ENCODE data around the gene RCE1.

RCE1 gene

GRCh38 chr11:66868082-66868725 lies 25.0 kb downstream of the RCE1 start:
- in situ Hi-C loops (cut with MboI; ENCODE audit: low sequenced_read_pairs): no loop called here

GRCh38 chr11:66868726-66869566 lies 25.7 kb downstream of the RCE1 start:
- in situ Hi-C loops (cut with MboI; ENCODE audit: low sequenced_read_pairs): no loop called here

GRCh38 chr11:66869567-66869870 lies 26.3 kb downstream of the RCE1 start:
- in situ Hi-C loops (cut with MboI; ENCODE audit: low sequenced_read_pairs): no loop called here

- in situ Hi-C loops (cut with MboI; ENCODE audit: low sequenced_read_pairs): no loop called here
Measured at GRCh38 chr11:66870131-66870530, 26.9 kb downstream of the RCE1 start.

GRCh38 chr11:66870616-66871520 lies 27.6 kb downstream of the RCE1 start:
- in situ Hi-C loops (cut with MboI; ENCODE audit: low sequenced_read_pairs): no loop called here

GRCh38 chr11:66871521-66871901 lies 28.3 kb downstream of the RCE1 start:
- in situ Hi-C loops (cut with MboI; ENCODE audit: low sequenced_read_pairs): no loop called here

GRCh38 chr11:66874232-66874631 lies 31.0 kb downstream of the RCE1 start:
- in situ Hi-C loops (cut with MboI; ENCODE audit: low sequenced_read_pairs): no loop called here

GRCh38 chr11:66875378-66875777 lies 32.1 kb downstream of the RCE1 start:
- in situ Hi-C loops (cut with MboI; ENCODE audit: low sequenced_read_pairs): no loop called here

- in situ Hi-C loops (cut with MboI; ENCODE audit: low sequenced_read_pairs): no loop called here
Measured at GRCh38 chr11:66877588-66878385, 34.5 kb downstream of the RCE1 start.

- in situ Hi-C loops (cut with MboI; ENCODE audit: low sequenced_read_pairs): no loop called here
Measured at GRCh38 chr11:66878474-66878873, 35.2 kb downstream of the RCE1 start.

GRCh38 chr11:66879000-66879399 lies 35.8 kb downstream of the RCE1 start:
- in situ Hi-C loops (cut with MboI; ENCODE audit: low sequenced_read_pairs): no loop called here

GRCh38 chr11:66879583-66879982 lies 36.3 kb downstream of the RCE1 start:
- in situ Hi-C loops (cut with MboI; ENCODE audit: low sequenced_read_pairs): no loop called here

GRCh38 chr11:66879999-66880398 lies 36.8 kb downstream of the RCE1 start:
- in situ Hi-C loops (cut with MboI; ENCODE audit: low sequenced_read_pairs): no loop called here

GRCh38 chr11:66880496-66881450 lies 37.5 kb downstream of the RCE1 start:
- in situ Hi-C loops (cut with MboI; ENCODE audit: low sequenced_read_pairs): no loop called here

GRCh38 chr11:66881451-66881835 lies 38.2 kb downstream of the RCE1 start:
- in situ Hi-C loops (cut with MboI; ENCODE audit: low sequenced_read_pairs): no loop called here

- in situ Hi-C loops (cut with MboI; ENCODE audit: low sequenced_read_pairs): no loop called here
Measured at GRCh38 chr11:66881927-66882452, 38.7 kb downstream of the RCE1 start.

GRCh38 chr11:66882561-66883015 lies 39.3 kb downstream of the RCE1 start:
- in situ Hi-C loops (cut with MboI; ENCODE audit: low sequenced_read_pairs): no loop called here

GRCh38 chr11:66883016-66883965 lies 40.0 kb downstream of the RCE1 start:
- in situ Hi-C loops (cut with MboI; ENCODE audit: low sequenced_read_pairs): no loop called here

Measured in hTERT RPE-1 (cell line).